NB4 (cell line): ENCODE data around the gene CDK5RAP3.

Experiments used
- CTCF ChIP-seq: IDR thresholded peaks from one replicate; pipeline ENCODE4 v1.5.1; 2012; ENCODE audit warnings: low read depth, low read length
- MAX ChIP-seq: IDR thresholded peaks from 2 replicates; pipeline ENCODE4 v1.6.1; 2011; ENCODE audit warnings: low read depth, low read length
- POLR2A ChIP-seq: IDR thresholded peaks from 2 replicates; pipeline ENCODE4 v1.6.1; 2011; ENCODE audit warnings: mild to moderate bottlenecking; ENCODE audit not compliant: insufficient read length; ENCODE audit errors: extremely low read depth

GRCh38 chr17:48025040-48025903 is 54.4 kb downstream of the CDK5RAP3 start:
- peak; percentile 60 for TF ChIP-seq CTCF
- no peak for TF ChIP-seq POLR2A
- TF ChIP-seq MAX: peak; percentile 64
